Measurements from ENCODE around the gene APOA4. TPM values are rescaled to one million over a fixed set of nuclear protein-coding genes. Genes with fewer than 3 reads are reported as not detected.

Gene APOA4
- total RNA-seq, 1 donor from 2014 or later = not detected

GRCh38 chr11:116849486-116849885 lies 26.4 kb upstream of the APOA4 start:
- no peak for TF ChIP-seq CTCF (IDR thresholded peaks at IDR 0.05; ENCODE audit: borderline replicate concordance)
- Histone ChIP-seq H3K9me3 (replicated peaks) (no peaks in the 10 kb centered on the region), H3K27ac (replicated peaks) (no peak overlapping the region), H3K4me3 (no peak overlapping the region), H3K27me3 (ENCODE audit: low read depth) (no peaks in the 10 kb centered on the region), H3K4me1 (peaks cover 33% of the 10 kb centered on the region), H3K36me3 (peaks cover 58% of the 10 kb centered on the region)
- intact Hi-C loops (cut with micrococcal nuclease) = no loop called here
- DNase-seq = no peak

- Histone ChIP-seq H3K4me1 (peaks cover 33% of the 10 kb centered on the region), H3K4me3 (no peak overlapping the region), H3K36me3 (peaks cover 56% of the 10 kb centered on the region), H3K9me3 (replicated peaks) (no peaks in the 10 kb centered on the region), H3K27me3 (ENCODE audit: low read depth) (no peaks in the 10 kb centered on the region), H3K27ac (replicated peaks) (no peak overlapping the region)
- intact Hi-C loops (cut with micrococcal nuclease) = no loop called here
- TF ChIP-seq CTCF (IDR thresholded peaks at IDR 0.05; ENCODE audit: borderline replicate concordance) = no peak
- DNase-seq = no peak
These were observed 26.0 kb upstream of the APOA4 start for GRCh38 chr11:116849060-116849459.

GRCh38 chr11:116847612-116848011 lies 24.5 kb upstream of the APOA4 start:
- intact Hi-C loops (cut with micrococcal nuclease) = no loop called here
- Histone ChIP-seq H3K27ac (replicated peaks) (no peak overlapping the region), H3K27me3 (ENCODE audit: low read depth) (no peaks in the 10 kb centered on the region), H3K9me3 (replicated peaks) (no peaks in the 10 kb centered on the region), H3K4me3 (no peak overlapping the region), H3K4me1 (peaks cover 27% of the 10 kb centered on the region), H3K36me3 (peaks cover 64% of the 10 kb centered on the region)
- TF ChIP-seq CTCF (IDR thresholded peaks at IDR 0.05; ENCODE audit: borderline replicate concordance) = no peak
- no peak for DNase-seq

GRCh38 chr11:116844722-116845121 lies 21.6 kb upstream of the APOA4 start:
- TF ChIP-seq CTCF (IDR thresholded peaks at IDR 0.05; ENCODE audit: borderline replicate concordance) = no peak
- Histone ChIP-seq H3K4me1 (peaks cover 20% of the 10 kb centered on the region), H3K4me3 (no peak overlapping the region), H3K9me3 (replicated peaks) (no peaks in the 10 kb centered on the region), H3K27ac (replicated peaks) (no peak overlapping the region), H3K27me3 (ENCODE audit: low read depth) (no peaks in the 10 kb centered on the region), H3K36me3 (peaks cover 64% of the 10 kb centered on the region)
- no peak for DNase-seq
- intact Hi-C loops (cut with micrococcal nuclease) = no loop called here

- Histone ChIP-seq H3K4me1 (peaks cover 20% of the 10 kb centered on the region), H3K27ac (replicated peaks) (no peak overlapping the region), H3K9me3 (replicated peaks) (no peaks in the 10 kb centered on the region), H3K36me3 (peaks cover 54% of the 10 kb centered on the region), H3K27me3 (ENCODE audit: low read depth) (no peaks in the 10 kb centered on the region), H3K4me3 (no peak overlapping the region)
- intact Hi-C loops (cut with micrococcal nuclease) = no loop called here
- DNase-seq = no peak
- TF ChIP-seq CTCF (IDR thresholded peaks at IDR 0.05; ENCODE audit: borderline replicate concordance) = no peak
These were observed 20.6 kb upstream of the APOA4 start for GRCh38 chr11:116843661-116844060.

- DNase-seq = no peak
- H3K27me3 ChIP-seq (ENCODE audit: low read depth) = no peaks in the 10 kb centered on the region
- no peak overlapping the region for H3K27ac ChIP-seq (replicated peaks)
- H3K9me3 ChIP-seq (replicated peaks) = no peaks in the 10 kb centered on the region
- TF ChIP-seq CTCF (IDR thresholded peaks at IDR 0.05; ENCODE audit: borderline replicate concordance) = no peak
- H3K36me3 ChIP-seq = peaks cover 47% of the 10 kb centered on the region
- intact Hi-C loops (cut with micrococcal nuclease) = no loop called here
- H3K4me3 ChIP-seq = no peak overlapping the region
- H3K4me1 ChIP-seq = peaks cover 25% of the 10 kb centered on the region
These were observed 19.8 kb upstream of the APOA4 start for GRCh38 chr11:116842909-116843308.
